CD14-positive monocyte (primary cell): ENCODE data around the gene INHBC. TPM values are rescaled to one million over a fixed set of nuclear protein-coding genes. Genes with fewer than 3 reads are reported as not detected.

Experiments used
- DNase-seq, 3 donors: peaks; one replicate each; pipeline ENCODE4 v3.0.0-alpha.2; 2011 to 2022
- H2AFZ ChIP-seq: 2 replicates; pipeline ENCODE4 v1.6.0; 2012; ENCODE audit warnings: mild to moderate bottlenecking, low read depth, low read length, inconsistent platforms; ENCODE audit not compliant: insufficient read depth, poor library complexity, severe bottlenecking
- H3K27ac ChIP-seq, 2 donors: 1 replicate in 1 of 2; 2 replicates in 1 of 2; pipeline ENCODE4 v1.5.1; 2012 to 2013; ENCODE audit warnings: low read length in 2 of 2, control low read depth in 1 of 2, inconsistent platforms in 1 of 2, low read depth in 1 of 2, mild to moderate bottlenecking in 1 of 2
- H3K27me3 ChIP-seq, 2 donors: one replicate each; pipeline versions ENCODE4 v1.6.0 to v1.6.1; 2011 to 2013; ENCODE audit warnings: low read length in 2 of 2; ENCODE audit not compliant: control insufficient read depth in 2 of 2, insufficient read depth in 2 of 2
- H3K36me3 ChIP-seq, 2 donors: replicated peaks in 1 of 2; 1 replicate in 1 of 2; 2 replicates in 1 of 2; pipeline versions ENCODE4 v1.5.1 to v1.6.1; 2012 to 2013; ENCODE audit warnings: low read length in 2 of 2, control low read depth in 1 of 2, inconsistent platforms in 1 of 2, mild to moderate bottlenecking in 1 of 2; ENCODE audit not compliant: insufficient read depth in 2 of 2, control insufficient read depth in 1 of 2
- H3K4me1 ChIP-seq, 2 donors: 1 replicate in 1 of 2; 2 replicates in 1 of 2; pipeline versions ENCODE4 v1.5.1 to v1.6.1; 2012 to 2013; ENCODE audit warnings: low read length in 2 of 2, control low read depth in 1 of 2, inconsistent platforms in 1 of 2, mild to moderate bottlenecking in 1 of 2, moderate library complexity in 1 of 2; ENCODE audit not compliant: insufficient read depth in 2 of 2, control insufficient read depth in 1 of 2
- H3K4me2 ChIP-seq: replicated peaks from 2 replicates; pipeline ENCODE3; 2012; ENCODE audit warnings: low read length, moderate library complexity, mild to moderate bottlenecking; ENCODE audit not compliant: poor library complexity, severe bottlenecking; ENCODE audit errors: extremely low read depth
- H3K4me3 ChIP-seq, 3 experiments: fragments of 200-600 bp in 1 of 3; sonication (generic) in 1 of 3; replicated peaks in 1 of 3; 1 replicate in 2 of 3; 2 replicates in 1 of 3; pipeline ENCODE4 v1.5.1; 2011 to 2013; ENCODE audit warnings: low read length in 3 of 3, mild to moderate bottlenecking in 3 of 3, control low read depth in 2 of 3, low read depth in 2 of 3, inconsistent platforms in 1 of 3, moderate library complexity in 1 of 3
- H3K79me2 ChIP-seq: 2 replicates; pipeline ENCODE4 v1.6.0; 2012; ENCODE audit warnings: mild to moderate bottlenecking, control low read depth, inconsistent platforms, low read length, moderate library complexity; ENCODE audit not compliant: insufficient read depth
- H3K9ac ChIP-seq: 2 replicates; pipeline ENCODE4 v1.6.0; 2017; ENCODE audit warnings: low read length, mild to moderate bottlenecking; ENCODE audit not compliant: insufficient read depth, poor library complexity, severe bottlenecking
- H3K9me3 ChIP-seq, 2 donors: replicated peaks in 1 of 2; 1 replicate in 1 of 2; 2 replicates in 1 of 2; pipeline versions ENCODE4 v1.5.1 to v1.6.1; 2012 to 2013; ENCODE audit warnings: low read length in 2 of 2, control low read depth in 1 of 2; ENCODE audit not compliant: control insufficient read depth in 1 of 2, insufficient read depth in 1 of 2
- H4K20me1 ChIP-seq: 2 replicates; pipeline ENCODE4 v1.6.0; 2012; ENCODE audit warnings: mild to moderate bottlenecking, low read length, control low read depth, moderate library complexity; ENCODE audit not compliant: insufficient read depth
- H3K27ac Mint-ChIP-seq, 7 donors: one replicate each; pipeline ENCODE4 v1.8.0; 2020; ENCODE audit warnings: mild to moderate bottlenecking in 7 of 7, mixed read lengths in 7 of 7, moderate library complexity in 6 of 7, inconsistent platforms in 2 of 7
- H3K27me3 Mint-ChIP-seq, 3 donors: one replicate each; pipeline ENCODE4 v1.8.0; 2021 to 2022; ENCODE audit warnings: low read depth in 3 of 3, mild to moderate bottlenecking in 3 of 3, mixed read lengths in 3 of 3, moderate library complexity in 3 of 3, inconsistent platforms in 1 of 3
- H3K36me3 Mint-ChIP-seq, 2 donors: one replicate each; pipeline ENCODE4 v1.8.0; 2020; ENCODE audit warnings: mixed read lengths in 2 of 2, inconsistent platforms in 1 of 2, mild to moderate bottlenecking in 1 of 2
- H3K4me1 Mint-ChIP-seq: one replicate; pipeline ENCODE4 v1.8.0; 2020; ENCODE audit warnings: mild to moderate bottlenecking, mixed read lengths
- H3K4me3 Mint-ChIP-seq, 2 donors: one replicate each; pipeline ENCODE4 v1.8.0; 2020; ENCODE audit warnings: mild to moderate bottlenecking in 2 of 2, mixed read lengths in 2 of 2, moderate library complexity in 1 of 2
- H3K9me3 Mint-ChIP-seq, 7 donors: one replicate each; pipeline ENCODE4 v1.8.0; 2020 to 2022; ENCODE audit warnings: mixed read lengths in 7 of 7, mild to moderate bottlenecking in 6 of 7, moderate library complexity in 6 of 7, inconsistent platforms in 2 of 7
- WGBS: methylation state at CpG from one replicate; pipeline ENCODE4 v1.1.5; 2013; ENCODE audit warnings: missing lambda C conversion rate; ENCODE audit not compliant: insufficient coverage; 5-methylcytosine and 5-hydroxymethylcytosine counted together
- intact Hi-C, 2 donors: fragments of 100-400 bp; cut with micrococcal nuclease; formaldehyde crosslinking; loops; one replicate each; pipeline versions ENCODE4 v1.15.0 to v1.15.1; 2023
- polyA plus RNA-seq, 3 donors: library from polyadenylated mRNA; depleted of rRNA in 1 of 3; unstranded in 2 of 3; stranded (reverse) in 1 of 3; fragments of 300-500 nt in 2 of 3; fragments of >200 nt in 1 of 3; fragmentation: Illumina TruSeq in 2 of 3; gene quantifications; 1 replicate in 2 of 3; 2 replicates in 1 of 3; pipeline ENCODE4 v1.2.3, GENCODE V29; 2012 to 2021
- small RNA-seq: library from RNA; depleted of rRNA; stranded (forward); fragments of <200 nt; gene quantifications from one replicate; pipeline ENCODE3, GENCODE V24; 2012; ENCODE audit warnings: low read depth; ENCODE audit not compliant: insufficient read length
- TF ChIP-seq, protein P1 (sequence below): fragments of 200-600 bp; IDR thresholded peaks from one replicate; pipeline ENCODE4 v1.8.0; 2022; ENCODE audit warnings: antibody characterized with exemption, mild to moderate bottlenecking

Gene INHBC
- polyA plus RNA-seq, 3 donors = not detected

GRCh38 chr12:57500213-57500612 is 65.6 kb downstream of the INHBC start:
- Mint-ChIP-seq H3K27ac (peak overlapping the region in 1 of 7 donors; percentile 32), H3K9me3 (peaks cover 0 to 2% (median 0%) of the 10 kb centered on the region in 7 donors), H3K27me3 (peaks cover 0 to 2% (median 0%) of the 10 kb centered on the region in 3 donors), H3K4me3 (no peak overlapping the region), H3K4me1 (no peaks in the 10 kb centered on the region), H3K36me3 (peaks cover 79 to 99% of the 10 kb centered on the region in 2 donors)
- Histone ChIP-seq H3K9me3 (no peaks in the 10 kb centered on the region), H2AFZ (no peak overlapping the region), H3K27ac (no peak overlapping the region), H3K36me3 (peaks cover 70 to 93% of the 10 kb centered on the region in 2 donors), H3K79me2 (no peaks in the 10 kb centered on the region), H3K4me1 (no peaks in the 10 kb centered on the region), H4K20me1 (peaks cover 10% of the 10 kb centered on the region), H3K4me3 (no peak overlapping the region), H3K27me3 (no peaks in the 10 kb centered on the region), H3K4me2 (no peak overlapping the region), H3K9ac (no peak overlapping the region)
- intact Hi-C loops = no loop called here
- DNase-seq = no peak
- TF ChIP-seq, protein P1, sequence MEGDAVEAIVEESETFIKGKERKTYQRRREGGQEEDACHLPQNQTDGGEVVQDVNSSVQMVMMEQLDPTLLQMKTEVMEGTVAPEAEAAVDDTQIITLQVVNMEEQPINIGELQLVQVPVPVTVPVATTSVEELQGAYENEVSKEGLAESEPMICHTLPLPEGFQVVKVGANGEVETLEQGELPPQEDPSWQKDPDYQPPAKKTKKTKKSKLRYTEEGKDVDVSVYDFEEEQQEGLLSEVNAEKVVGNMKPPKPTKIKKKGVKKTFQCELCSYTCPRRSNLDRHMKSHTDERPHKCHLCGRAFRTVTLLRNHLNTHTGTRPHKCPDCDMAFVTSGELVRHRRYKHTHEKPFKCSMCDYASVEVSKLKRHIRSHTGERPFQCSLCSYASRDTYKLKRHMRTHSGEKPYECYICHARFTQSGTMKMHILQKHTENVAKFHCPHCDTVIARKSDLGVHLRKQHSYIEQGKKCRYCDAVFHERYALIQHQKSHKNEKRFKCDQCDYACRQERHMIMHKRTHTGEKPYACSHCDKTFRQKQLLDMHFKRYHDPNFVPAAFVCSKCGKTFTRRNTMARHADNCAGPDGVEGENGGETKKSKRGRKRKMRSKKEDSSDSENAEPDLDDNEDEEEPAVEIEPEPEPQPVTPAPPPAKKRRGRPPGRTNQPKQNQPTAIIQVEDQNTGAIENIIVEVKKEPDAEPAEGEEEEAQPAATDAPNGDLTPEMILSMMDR = no peak
- 96% methylated on average over 9 of the region's 11 CpGs for WGBS

Small RNAs within 50 kb of the gene (small RNA-seq; reads per million reads assigned to genes)
- not detected for gene RNU6-879P

Other genes with a start within 250 kb of the INHBC start
- gene NXPH4, start 218.0 kb upstream of the INHBC start, polyA plus RNA-seq = not detected
- 10 to 100 TPM; 36.8 to 52.0 (median 39.8) TPM for gene SHMT2, start 205.1 kb upstream of the INHBC start, polyA plus RNA-seq
- gene STAC3, start 183.6 kb upstream of the INHBC start, polyA plus RNA-seq = 10 to 100 TPM in 1 of 3 donors, 1 to 10 TPM in 2; 7.0 to 32.1 (median 9.1) TPM
- 10 to 100 TPM in 1 of 3 donors, 1 to 10 TPM in 2; 4.2 to 69.4 (median 7.3) TPM for gene R3HDM2, start 3.7 kb upstream of the INHBC start, polyA plus RNA-seq
- not detected for gene INHBE, start 20.5 kb downstream of the INHBC start, polyA plus RNA-seq
- under 1 TPM in 1 of 3 donors, not detected in 2; 0.05 TPM for gene GLI1, start 25.0 kb downstream of the INHBC start, polyA plus RNA-seq
- 100 to 1,000 TPM; 211 to 581 (median 213) TPM for gene ARHGAP9, start 45.1 kb downstream of the INHBC start, polyA plus RNA-seq
- 100 to 1,000 TPM in 1 of 3 donors, 10 to 100 TPM in 2; 63.5 to 164 (median 79.8) TPM for gene MARS1, start 53.3 kb downstream of the INHBC start, polyA plus RNA-seq
- gene DDIT3, start 85.7 kb downstream of the INHBC start, polyA plus RNA-seq = 100 to 1,000 TPM in 1 of 3 donors, 1 to 10 TPM in 2; 9.3 to 163 (median 9.4) TPM
- 10 to 100 TPM in 1 of 3 donors, 1 to 10 TPM in 2; 2.4 to 47.7 (median 2.6) TPM for gene MBD6, start 88.0 kb downstream of the INHBC start, polyA plus RNA-seq
- gene DCTN2, start 112.4 kb downstream of the INHBC start, polyA plus RNA-seq = 10 to 100 TPM; 72.8 to 94.5 (median 82.2) TPM
- gene KIF5A, start 115.3 kb downstream of the INHBC start, polyA plus RNA-seq = under 1 TPM in 1 of 3 donors, not detected in 2; 0.01 TPM
- 10 to 100 TPM; 12.3 to 18.6 (median 16.9) TPM for gene PIP4K2C, start 156.4 kb downstream of the INHBC start, polyA plus RNA-seq
- 1 to 10 TPM in 1 of 3 donors, under 1 TPM in 1, not detected in 1; 0.08 to 1.3 TPM for gene DTX3, start 170.0 kb downstream of the INHBC start, polyA plus RNA-seq
- gene ARHGEF25, start 176.7 kb downstream of the INHBC start, polyA plus RNA-seq = not detected
- not detected for gene B4GALNT1, start 198.4 kb downstream of the INHBC start, polyA plus RNA-seq